ENCODE measurements around the gene KRTAP19-6.

KRTAP19-6 gene

DNA sequence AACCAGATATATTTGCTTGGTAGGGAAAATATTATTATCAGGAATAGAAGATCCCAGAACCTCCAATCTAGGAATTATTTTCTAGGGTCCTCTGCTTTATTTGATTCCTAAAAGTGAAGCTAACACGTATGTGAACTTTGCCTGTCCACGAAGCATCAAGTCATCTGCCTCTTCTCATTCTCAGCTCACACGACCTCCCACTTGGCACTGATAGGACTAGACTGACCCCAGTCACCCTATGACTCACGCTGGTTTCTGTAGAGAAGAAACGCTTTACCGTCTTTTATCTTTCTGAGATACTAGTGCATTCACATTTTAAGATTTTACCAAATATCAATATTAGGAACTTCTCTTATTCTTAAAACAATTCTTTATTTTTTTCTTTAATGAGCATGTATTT is 21.4 kb upstream of the KRTAP19-6 start:
- no peak overlapping the region for H3K4me3 ChIP-seq (IDR thresholded peaks at IDR 0.05; ENCODE audit: insufficient read depth, low read depth, low read length)
- H3K79me2 ChIP-seq (ENCODE audit: insufficient read depth, low read depth): no peaks in the 10 kb centered on the region
- no peak overlapping the region for H3K9ac ChIP-seq
- H2AFZ ChIP-seq (ENCODE audit: low read depth): no peak overlapping the region
- no peaks in the 10 kb centered on the region for H3K4me1 ChIP-seq (ENCODE audit: low read depth, poor library complexity, severe bottlenecking)
- no peaks in the 10 kb centered on the region for H3K36me3 ChIP-seq (ENCODE audit: insufficient read depth)
- TF ChIP-seq, protein P1, sequence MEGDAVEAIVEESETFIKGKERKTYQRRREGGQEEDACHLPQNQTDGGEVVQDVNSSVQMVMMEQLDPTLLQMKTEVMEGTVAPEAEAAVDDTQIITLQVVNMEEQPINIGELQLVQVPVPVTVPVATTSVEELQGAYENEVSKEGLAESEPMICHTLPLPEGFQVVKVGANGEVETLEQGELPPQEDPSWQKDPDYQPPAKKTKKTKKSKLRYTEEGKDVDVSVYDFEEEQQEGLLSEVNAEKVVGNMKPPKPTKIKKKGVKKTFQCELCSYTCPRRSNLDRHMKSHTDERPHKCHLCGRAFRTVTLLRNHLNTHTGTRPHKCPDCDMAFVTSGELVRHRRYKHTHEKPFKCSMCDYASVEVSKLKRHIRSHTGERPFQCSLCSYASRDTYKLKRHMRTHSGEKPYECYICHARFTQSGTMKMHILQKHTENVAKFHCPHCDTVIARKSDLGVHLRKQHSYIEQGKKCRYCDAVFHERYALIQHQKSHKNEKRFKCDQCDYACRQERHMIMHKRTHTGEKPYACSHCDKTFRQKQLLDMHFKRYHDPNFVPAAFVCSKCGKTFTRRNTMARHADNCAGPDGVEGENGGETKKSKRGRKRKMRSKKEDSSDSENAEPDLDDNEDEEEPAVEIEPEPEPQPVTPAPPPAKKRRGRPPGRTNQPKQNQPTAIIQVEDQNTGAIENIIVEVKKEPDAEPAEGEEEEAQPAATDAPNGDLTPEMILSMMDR (conservative IDR thresholded peaks at IDR 0.05; ENCODE audit: low read depth, low read length): no peak
- no peaks in the 10 kb centered on the region for H3K27me3 ChIP-seq (ENCODE audit: insufficient read depth, low read depth)
- H3K27ac ChIP-seq: no peak overlapping the region
- no peaks in the 10 kb centered on the region for H4K20me1 ChIP-seq (ENCODE audit: insufficient read depth)
- no peak overlapping the region for H3K4me2 ChIP-seq

DNA sequence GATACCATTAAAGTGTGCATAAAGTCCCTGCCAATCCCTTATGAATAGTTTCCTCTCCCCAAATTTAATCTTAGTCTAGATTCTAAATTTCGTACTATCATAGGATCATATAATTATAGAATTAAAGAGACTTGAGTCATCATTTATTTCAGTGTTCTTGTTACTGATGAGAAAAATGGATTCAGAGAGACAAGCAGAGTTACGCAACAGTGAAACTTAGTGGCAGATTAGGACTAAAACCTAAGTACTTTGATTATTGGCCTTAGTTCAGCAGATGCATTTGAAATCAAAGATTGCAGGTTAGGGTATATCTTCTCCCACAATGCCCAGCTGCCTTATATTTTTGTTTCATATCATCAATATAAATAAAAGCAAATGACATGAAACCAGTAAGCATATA is 20.3 kb upstream of the KRTAP19-6 start:
- Histone ChIP-seq H3K79me2 (ENCODE audit: insufficient read depth, low read depth) (no peaks in the 10 kb centered on the region), H3K27ac (no peak overlapping the region), H3K27me3 (ENCODE audit: insufficient read depth, low read depth) (no peaks in the 10 kb centered on the region)

DNA sequence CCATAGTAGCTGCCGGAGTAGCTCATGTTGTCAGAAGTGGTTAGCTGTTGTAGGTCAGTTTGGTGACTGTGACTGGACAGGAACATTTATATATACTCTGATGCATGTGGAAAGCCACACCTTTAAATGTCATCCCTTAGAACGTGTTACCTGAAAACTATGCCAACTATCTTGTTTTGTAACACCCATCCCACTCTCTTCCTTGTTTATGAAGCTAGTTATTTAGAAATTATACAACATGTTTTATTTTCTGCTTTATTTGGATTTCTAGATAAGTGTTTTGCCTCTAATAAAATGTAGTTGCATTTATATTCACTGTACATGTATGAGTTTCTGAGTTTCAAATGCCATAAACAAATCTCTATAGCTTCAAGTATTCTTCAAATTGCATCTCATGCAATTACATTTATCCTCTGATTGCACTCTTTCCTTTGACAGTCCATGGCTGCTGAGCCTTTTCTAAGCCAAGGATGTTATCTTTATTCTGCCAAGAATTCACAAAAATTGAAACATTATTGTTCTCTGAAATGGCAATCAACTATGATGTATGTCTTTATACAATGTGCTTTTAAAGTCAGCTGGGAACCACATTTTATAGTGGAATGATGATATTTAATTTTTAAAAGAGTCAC is 19.7 kb upstream of the KRTAP19-6 start, which contains the start of gene KRTAP19-7:
KRTAP19-7 (minus strand) TSS at position 51 of the 632 bp plus-strand sequence; CDS start at position 26, 25 bp downstream.
- TF ChIP-seq, protein P1 (conservative IDR thresholded peaks at IDR 0.05; ENCODE audit: low read depth, low read length): no peak
- H3K36me3 ChIP-seq (ENCODE audit: insufficient read depth): no peaks in the 10 kb centered on the region
- H3K4me1 ChIP-seq (ENCODE audit: low read depth, poor library complexity, severe bottlenecking): no peaks in the 10 kb centered on the region
- H4K20me1 ChIP-seq (ENCODE audit: insufficient read depth): no peaks in the 10 kb centered on the region
- H3K79me2 ChIP-seq (ENCODE audit: insufficient read depth, low read depth): no peaks in the 10 kb centered on the region
- no peak within 1 kb of the TSS for H2AFZ ChIP-seq (ENCODE audit: low read depth)
- no peak within 1 kb of the TSS for H3K27ac ChIP-seq
- H3K9ac ChIP-seq: no peak within 1 kb of the TSS
- no peak within 1 kb of the TSS for H3K4me3 ChIP-seq (IDR thresholded peaks at IDR 0.05; ENCODE audit: insufficient read depth, low read depth, low read length)
- H3K27me3 ChIP-seq (ENCODE audit: insufficient read depth, low read depth): no peaks in the 10 kb centered on the region
- no peak within 1 kb of the TSS for H3K4me2 ChIP-seq

More for the DNA sequence above, 20.3 kb upstream of the KRTAP19-6 start:
- TF ChIP-seq, protein P1 (conservative IDR thresholded peaks at IDR 0.05; ENCODE audit: low read depth, low read length): no peak
- Histone ChIP-seq H3K4me1 (ENCODE audit: low read depth, poor library complexity, severe bottlenecking) (no peaks in the 10 kb centered on the region), H4K20me1 (ENCODE audit: insufficient read depth) (no peaks in the 10 kb centered on the region), H3K4me2 (no peak overlapping the region), H3K9ac (no peak overlapping the region), H2AFZ (ENCODE audit: low read depth) (no peak overlapping the region), H3K4me3 (IDR thresholded peaks at IDR 0.05; ENCODE audit: insufficient read depth, low read depth, low read length) (no peak overlapping the region), H3K36me3 (ENCODE audit: insufficient read depth) (no peaks in the 10 kb centered on the region)

DNA sequence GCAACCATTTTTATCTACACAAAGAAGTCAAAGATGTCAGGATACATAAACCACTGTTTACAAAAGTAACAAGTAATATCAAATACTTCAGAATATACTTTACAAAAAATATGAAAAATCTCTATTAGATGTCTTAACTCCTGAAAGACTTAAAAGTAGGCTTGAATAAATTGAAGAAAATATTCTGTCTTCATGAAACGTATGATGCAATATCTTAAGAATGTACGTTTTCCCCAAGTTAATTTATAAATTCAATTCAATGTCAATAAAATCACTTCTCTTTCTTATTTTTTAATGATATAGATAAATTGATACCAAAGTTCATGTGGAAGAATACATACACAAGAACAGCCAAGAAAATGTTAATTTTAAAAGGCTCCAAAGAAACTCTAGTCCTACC is 13.4 kb upstream of the KRTAP19-6 start:
- Histone ChIP-seq H3K27ac (no peak overlapping the region), H2AFZ (ENCODE audit: low read depth) (no peak overlapping the region), H3K36me3 (ENCODE audit: insufficient read depth) (no peaks in the 10 kb centered on the region), H3K4me1 (ENCODE audit: low read depth, poor library complexity, severe bottlenecking) (no peaks in the 10 kb centered on the region), H3K79me2 (ENCODE audit: insufficient read depth, low read depth) (no peaks in the 10 kb centered on the region), H3K27me3 (ENCODE audit: insufficient read depth, low read depth) (no peaks in the 10 kb centered on the region), H3K9ac (no peak overlapping the region), H4K20me1 (ENCODE audit: insufficient read depth) (no peaks in the 10 kb centered on the region), H3K4me2 (no peak overlapping the region), H3K4me3 (IDR thresholded peaks at IDR 0.05; ENCODE audit: insufficient read depth, low read depth, low read length) (no peak overlapping the region)
- TF ChIP-seq, protein P1 (conservative IDR thresholded peaks at IDR 0.05; ENCODE audit: low read depth, low read length): no peak

Data from KMS-11 (cell line).